ENCODE results near the gene ITGB1BP1.
A peak's percentile ranks its signal among the peaks of the same experiment; 100 is the strongest.

Gene ITGB1BP1

DNA sequence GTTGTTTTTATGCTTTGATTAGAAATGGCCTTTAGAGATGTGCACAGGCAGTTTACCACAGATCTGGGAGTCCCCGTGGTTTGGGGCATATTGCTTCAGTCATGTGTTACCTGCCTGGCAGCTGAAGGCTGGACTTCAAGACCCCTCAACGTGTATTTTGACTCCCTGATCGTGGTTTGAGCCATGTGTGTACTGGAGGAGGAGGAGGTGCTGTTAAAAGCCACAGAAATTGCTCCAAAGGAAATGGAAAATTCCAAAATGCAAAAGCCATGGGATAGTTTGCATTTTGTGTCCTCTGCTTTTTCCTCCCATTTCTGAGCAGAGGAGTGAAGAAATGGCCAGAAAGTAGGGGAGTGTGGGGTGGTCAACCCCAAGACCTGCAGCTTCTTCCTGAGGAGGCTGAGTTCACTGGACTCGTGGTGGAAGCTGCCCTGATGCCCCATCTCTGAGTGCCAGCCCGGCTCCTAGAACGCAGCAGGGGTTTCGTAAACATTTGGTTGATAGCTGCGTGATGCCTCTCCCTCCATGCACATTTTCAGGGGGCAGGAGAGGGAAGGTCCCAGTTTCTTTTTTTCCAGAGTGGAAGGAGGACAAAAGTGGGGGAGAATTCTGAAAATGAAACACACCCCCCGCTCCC, 45.7 kb downstream of the ITGB1BP1 start:
- DNase-seq: no peak

DNA sequence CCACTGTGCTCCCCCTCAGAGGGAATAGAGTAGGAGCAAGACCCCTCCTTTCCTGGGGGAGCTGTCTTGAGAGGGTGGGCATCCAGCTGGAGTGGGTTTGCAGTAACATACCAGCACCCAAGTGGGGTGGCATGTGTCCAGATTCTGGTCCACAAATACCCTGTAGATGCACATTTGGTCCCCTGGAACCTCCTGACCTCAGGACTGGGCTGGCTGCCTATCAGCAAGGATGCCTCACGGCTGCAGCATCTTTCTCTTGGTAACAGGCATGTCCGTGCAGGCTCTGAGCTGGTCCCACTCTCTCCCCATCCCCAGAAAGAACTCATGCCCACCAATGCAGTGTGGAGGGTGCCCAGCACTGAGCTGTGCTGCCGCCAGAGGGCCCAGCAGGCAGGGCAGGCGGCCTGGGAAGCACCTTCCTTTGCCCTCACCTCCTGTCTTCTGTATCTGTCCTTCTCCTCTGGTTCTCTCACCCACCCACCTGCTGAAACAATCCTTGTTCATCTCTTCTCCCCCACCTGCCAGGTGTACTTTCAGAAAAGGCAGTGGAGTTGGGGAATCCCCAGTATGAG, 47.4 kb downstream of the ITGB1BP1 start:
- DNase-seq: no peak

DNA sequence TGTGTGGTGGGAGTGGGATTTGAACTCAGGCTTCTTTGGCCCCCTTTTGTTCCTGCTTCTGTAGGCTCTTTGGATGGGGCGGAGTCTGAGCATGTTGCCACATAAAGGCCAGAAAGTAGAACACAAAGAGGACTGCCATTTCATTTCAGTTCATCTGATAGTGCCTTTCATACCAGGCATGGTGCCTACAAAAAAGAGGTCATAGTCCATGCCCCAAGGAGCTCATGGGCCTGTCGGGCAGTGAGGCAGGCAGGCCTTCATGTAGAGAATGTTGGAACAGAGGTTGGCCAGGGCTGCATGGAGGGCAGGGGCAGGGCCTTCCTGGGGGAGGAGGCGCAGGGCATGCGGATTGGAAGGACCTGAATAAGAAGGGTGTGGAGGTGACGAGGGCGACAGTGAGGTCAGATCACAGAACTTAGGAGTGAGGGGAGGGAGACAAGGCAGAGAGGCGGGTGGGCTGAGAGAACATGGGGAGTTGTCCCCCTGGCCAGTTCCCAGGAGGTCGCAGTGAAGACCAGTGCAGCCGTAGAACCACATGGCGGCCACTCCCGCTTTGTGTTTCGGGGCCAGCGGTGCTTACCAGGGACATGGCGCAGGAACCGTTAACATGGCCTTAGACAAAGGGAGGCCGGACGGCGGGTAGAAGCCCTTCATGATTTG, 49.1 kb downstream of the ITGB1BP1 start:
- DNase-seq: no peak

DNA sequence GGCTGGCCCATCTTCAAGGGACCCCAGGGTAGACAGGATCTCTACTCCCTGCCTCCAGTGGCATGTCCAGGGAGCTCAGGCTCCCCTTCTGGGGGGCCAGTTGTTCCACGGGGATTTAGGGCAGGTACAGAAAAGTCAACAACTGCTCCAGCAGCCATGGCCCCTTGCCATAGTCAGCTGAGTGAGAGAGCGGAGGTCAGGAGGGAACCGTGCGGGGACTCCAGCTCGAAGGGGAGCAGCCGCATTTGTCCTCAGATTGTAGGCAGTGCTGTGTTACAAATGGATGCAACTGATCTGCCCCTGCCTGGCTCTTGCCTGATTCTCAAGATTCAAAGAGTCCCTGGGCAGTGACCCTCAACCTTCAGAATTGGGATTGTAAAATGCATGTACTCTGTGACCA, 49.9 kb downstream of the ITGB1BP1 start:
- DNase-seq: no peak

DNA sequence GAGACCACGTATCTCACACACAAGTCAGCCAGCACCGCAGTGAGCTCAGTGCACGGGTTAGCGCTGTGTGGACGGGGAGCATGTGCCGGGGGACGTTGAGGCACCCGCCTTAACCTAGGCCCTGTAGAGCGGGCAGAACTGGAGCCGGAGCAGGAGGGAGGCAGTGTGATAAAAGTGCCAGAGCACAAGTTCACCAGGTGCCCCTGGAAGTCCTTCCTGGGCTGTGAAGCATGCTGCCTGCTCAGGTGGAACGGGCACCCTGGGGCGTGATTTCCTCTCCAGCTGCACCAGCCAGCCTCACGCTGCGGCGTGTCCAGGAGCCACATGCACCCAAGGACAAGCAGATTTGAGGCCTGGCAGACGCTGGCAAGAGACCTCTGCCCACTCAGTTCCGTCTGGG, 50.3 kb downstream of the ITGB1BP1 start:
- DNase-seq: no peak

DNA sequence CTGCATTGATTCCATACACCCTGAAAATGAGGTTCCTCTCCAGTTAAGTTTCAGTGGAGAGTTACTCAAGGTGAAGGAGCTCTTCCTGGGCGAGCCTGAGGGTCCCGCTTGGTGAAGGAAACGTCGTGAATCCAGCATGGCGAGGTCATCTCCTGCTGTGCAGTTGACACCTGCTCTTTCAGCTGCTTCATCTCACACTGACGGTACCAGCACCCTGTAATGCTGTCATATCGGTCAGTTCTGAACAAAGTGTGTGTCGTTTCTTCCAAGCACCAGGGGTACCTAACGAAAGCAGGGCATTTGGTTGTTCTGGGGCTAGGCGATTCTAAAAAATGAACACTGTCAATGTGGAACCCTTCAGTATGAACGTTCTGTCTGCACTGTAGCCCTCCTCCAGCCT, 52.6 kb downstream of the ITGB1BP1 start:
- DNase-seq: no peak

DNA sequence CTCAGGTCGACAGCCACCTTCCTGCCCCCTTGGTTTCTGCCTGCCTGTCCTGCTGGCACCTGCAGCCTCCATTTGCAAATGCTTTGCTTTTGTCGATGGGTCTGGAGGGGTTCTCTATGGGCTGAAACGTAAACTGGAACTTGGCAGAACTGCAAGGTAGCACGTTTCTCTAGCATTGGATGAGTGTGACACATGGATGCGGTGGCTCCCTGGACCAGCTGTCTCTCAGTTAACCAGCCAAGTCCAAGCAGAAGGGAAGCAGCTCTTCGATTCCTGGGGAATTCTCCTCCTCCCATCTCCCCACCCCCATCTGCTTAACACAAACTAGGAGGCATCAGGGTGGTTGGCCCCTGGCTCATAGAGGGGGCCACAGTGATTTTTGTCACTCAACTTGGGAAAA, 57.3 kb downstream of the ITGB1BP1 start:
- no peak for DNase-seq

DNA sequence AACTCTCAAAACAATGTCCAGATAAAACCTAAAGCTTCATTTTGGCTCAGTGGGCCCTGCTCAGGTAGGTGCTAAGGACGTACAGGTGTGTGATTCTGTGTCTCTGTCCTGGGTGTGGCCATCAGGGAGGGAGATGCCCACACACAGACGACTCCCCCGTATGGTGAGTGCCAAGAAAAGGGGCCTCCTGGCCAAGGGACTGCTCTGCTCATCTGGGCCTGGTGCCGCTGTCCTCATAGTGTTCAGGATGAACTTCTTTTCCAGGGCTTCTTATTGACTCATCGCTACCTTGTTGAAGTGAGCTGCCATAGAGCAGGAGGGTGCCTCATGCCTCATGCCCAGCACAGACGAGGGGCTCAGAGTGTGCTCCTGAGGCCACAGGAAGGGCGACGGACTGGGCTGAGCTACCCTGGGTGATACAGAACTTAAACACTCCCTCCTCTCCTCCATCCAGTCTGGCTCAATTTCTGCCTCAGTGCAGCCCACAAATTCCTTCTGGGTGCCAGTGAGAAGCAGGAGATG, 57.8 kb downstream of the ITGB1BP1 start:
- no peak for DNase-seq

DNA sequence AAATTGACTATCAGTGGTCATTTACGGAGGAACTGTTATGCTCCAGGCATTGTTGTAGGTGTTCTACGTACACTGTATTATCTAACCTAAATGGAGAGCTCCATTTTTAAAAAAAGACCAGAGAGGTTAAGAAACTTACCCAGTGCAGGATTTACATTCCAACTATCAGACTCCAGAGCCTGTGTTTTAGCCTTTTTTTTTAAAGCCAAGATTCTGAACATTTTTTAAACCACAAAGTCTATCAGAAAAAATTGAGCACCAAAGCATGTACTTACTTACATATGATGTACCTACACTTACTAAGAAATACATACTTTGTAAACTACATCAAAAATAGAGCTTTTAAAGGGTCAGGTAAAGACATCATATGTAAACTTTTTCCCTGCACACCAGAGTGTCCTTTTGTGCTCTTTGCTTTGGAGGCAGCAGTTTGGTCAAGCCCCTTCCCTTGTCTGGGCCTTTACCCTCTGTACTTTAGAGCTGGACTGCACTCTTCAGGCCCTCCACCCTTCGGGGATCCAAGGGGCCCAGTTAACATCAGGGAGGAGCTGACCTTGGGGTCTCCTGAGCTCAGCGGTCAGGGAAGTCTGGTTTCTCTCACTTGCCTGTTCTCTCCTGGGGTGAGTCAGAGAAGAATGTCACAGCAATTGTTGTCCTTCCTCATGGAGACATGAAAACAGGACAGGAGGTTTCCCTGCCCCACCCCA, 58.4 kb downstream of the ITGB1BP1 start:
- DNase-seq: no peak

DNA sequence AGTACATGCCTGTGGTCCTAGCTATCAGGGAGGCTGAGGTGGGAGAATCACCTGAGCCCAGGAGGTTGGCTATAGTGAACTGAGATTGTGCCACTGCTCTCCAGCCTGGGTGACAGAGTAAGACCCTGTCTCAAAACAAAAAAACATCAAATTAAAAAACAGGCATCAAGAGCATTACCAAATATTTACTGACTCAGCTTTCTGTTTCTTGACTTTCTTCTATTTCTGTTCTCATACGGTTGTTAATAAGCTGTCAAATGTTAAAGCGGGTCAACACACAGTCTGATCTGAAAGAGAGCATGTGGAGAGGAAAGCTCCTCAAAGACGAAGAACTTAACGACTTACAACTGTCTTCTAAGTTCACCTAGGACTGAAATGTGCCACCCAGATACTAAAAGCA, 59.0 kb downstream of the ITGB1BP1 start:
- DNase-seq: no peak

DNA sequence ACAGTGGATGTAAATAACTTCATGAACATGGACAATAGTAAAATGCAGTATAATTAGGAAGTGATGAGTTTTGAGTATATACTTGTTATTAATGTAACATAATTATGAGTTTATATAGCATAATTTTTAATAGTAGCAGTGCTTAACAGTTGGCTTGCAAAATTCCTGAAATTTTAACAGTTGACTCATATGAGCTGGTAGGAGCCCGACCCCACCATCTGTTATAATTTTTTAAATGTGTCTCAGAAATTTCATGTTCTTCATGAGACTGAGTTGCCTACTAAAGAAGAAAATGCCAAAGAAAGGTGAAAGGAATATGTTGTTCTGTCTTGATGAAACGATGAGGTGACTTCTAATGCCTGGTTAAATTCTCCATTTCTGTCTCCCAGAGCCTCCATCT, 62.6 kb downstream of the ITGB1BP1 start:
- peak; percentile 54 for DNase-seq

DNA sequence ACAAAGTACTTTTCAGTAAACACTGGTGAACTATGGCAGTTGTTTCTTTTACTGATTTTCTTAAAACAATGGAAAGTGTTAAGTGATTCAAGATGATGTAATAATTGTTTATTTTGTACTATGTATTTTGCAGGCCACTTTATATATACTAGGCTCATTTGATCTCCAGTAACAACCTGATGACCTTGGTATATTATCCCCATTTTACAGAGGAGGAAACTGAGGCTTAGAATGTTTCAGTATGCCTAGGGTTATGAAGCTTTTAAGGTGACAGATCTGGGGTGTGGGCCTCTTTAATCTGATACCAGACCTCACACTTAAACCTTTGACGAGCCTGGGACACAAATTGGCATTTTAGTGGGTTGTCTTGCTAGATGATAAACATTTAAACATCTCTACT, 63.2 kb downstream of the ITGB1BP1 start:
- DNase-seq: no peak

DNA sequence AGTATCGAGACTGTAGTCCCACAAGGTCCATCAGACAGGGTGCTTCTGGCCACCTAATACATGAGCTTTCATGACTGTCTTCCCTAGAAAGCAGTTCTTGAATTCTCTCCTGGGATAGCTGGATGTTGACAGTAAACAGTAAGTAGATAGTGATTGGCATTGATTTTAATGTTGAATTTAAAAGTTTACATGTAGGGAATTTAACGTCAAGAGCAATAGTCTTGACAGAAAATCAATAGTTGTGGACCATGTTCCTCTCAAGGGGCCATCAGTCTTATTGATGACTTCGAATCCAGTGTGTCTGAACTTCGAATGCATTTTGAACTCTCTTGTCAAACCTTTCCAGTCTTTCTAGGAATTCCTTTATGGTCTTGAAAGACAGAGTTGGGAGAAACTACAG, 63.9 kb downstream of the ITGB1BP1 start:
- no peak for DNase-seq

DNA sequence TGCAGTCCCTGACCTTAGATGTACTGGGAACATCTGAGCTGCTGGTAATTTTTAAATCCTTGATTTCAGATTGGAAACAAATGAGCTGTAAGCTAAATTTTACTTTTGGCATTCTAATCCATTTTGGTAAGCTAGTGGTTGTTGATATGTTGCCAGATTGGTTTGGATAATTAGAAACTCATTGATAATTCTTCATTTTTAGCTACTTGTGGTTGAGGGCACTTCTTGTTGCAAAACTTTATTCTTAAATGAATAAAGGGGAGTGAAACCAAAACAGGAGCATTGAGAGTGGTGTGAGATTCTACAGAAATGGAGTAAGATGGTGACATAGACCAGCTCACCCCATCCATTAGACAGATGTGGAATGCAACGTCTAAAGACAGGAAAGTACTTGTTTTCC, 64.5 kb downstream of the ITGB1BP1 start:
- DNase-seq: no peak

DNA sequence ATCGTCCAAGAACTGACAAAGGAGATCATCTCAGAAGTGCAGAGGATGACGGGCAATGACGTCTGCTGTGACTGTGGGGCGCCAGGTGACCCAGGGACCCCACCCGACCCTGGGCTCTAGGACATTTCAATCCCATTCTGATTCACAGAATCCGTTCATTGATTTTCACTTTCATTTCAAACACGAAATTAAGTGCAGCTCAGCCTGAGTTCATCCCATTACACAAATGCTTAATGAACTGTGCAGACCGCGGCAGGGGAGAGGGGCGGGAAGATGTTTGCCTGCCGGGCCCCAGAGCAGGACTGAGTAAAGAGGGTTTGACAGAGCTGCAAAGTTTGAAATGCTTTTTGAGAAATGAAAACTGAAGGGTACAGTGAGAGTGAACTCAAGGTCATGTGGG, 67.1 kb downstream of the ITGB1BP1 start:
- DNase-seq: no peak

DNA sequence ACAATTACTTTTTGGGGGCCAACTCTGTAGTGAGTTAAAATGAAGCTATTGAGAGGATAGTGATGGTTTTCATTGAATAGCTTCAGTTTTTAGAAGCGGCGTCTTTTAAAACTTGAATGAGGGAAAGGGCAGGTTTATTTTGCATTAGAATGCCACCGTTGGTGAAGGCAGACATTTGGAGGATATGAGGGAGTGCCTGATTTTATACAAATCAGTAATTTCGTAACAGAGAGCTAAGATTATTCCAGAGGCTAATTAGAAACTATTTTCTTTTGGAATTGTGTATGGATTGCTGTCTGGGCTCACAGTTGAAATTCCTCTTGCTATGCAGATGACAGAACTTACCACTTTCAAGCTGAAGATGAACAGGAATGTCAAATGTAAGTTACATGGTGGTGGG, 67.6 kb downstream of the ITGB1BP1 start:
- DNase-seq: no peak

DNA sequence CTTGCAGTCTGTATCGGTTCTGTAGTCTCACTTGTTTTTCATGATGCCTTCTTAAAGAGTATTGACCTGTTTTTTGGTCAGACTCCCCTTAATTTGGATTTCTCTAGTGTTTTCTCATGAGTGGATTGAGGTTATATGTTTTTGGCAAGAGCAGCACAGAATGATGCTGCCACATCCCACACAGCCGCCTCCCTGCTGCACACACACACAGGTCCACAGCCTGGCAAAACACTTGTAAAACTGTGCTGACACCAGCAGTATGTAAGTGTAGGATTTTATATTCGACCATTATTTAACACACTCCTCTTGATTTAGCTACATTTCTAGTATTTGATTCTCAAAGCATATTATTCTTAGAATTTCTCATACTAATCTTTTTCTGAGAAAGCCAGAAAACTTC, 68.1 kb downstream of the ITGB1BP1 start:
- no peak for DNase-seq

DNA sequence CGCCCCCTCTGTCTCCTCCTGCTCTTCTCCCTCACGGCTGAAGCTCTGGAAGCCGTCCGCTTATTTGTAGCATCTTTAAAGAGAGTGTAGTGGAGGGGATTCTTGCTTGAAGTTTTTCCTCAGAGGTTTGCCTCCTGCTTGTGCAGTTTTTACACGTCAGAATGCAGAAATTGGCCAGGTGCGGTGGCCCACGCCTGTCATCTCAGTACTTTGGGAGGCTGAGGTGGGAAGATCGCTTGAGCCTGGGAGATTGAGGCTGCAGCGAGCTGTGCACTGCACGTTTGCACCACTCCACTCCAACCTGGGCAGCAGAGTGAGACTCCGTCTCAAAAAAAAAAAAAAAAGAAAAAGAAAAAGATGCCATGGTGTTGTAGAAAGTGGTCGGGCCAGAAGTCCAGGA, 69.0 kb downstream of the ITGB1BP1 start:
- no peak for DNase-seq
